BLaER1 treated with 17β-estradiol and CSF1 and Interleukin-3, amounts not matched to agents 10 nM and 100 nM (cell line): ENCODE data around the gene TMEM60.
A peak's percentile ranks its signal among the peaks of the same experiment; 100 is the strongest.

Experiments
- H3K27ac ChIP-seq, 11 experiments: shearing (Covaris generic); formaldehyde crosslinking; 2 replicates each; pipeline ENCODE4 v1.8.1; 2022
- H3K27me3 ChIP-seq, 11 experiments: shearing (Covaris generic); formaldehyde crosslinking; 2 replicates each; pipeline ENCODE4 v1.8.1; 2022
- H3K36me3 ChIP-seq, 11 experiments: shearing (Covaris generic); formaldehyde crosslinking; 2 replicates each; pipeline ENCODE4 v1.8.1; 2022
- H3K4me1 ChIP-seq, 10 experiments: shearing (Covaris generic); formaldehyde crosslinking; 2 replicates each; pipeline ENCODE4 v1.8.1; 2022
- H3K4me2 ChIP-seq, 11 experiments: shearing (Covaris generic); formaldehyde crosslinking; 2 replicates each; pipeline ENCODE4 v1.8.1; 2022
- H3K4me3 ChIP-seq, 10 experiments: shearing (Covaris generic); formaldehyde crosslinking; 2 replicates each; pipeline ENCODE4 v1.8.1; 2022
- H3K9ac ChIP-seq, 11 experiments: shearing (Covaris generic); formaldehyde crosslinking; 2 replicates each; pipeline ENCODE4 v1.8.1; 2022
- H3K9me3 ChIP-seq, 11 experiments: shearing (Covaris generic); formaldehyde crosslinking; replicated peaks in 1 of 11; 2 replicates each; pipeline ENCODE4 v1.8.1; 2022
- H4K20me1 ChIP-seq, 11 experiments: shearing (Covaris generic); formaldehyde crosslinking; 2 replicates each; pipeline ENCODE4 v1.8.1; 2022
- Cebpa-rat ChIP-seq, 11 experiments: shearing (Covaris generic); IDR thresholded peaks; 2 replicates each; pipeline ENCODE4 v1.8.1; 2022

The TMEM60 gene

DNA sequence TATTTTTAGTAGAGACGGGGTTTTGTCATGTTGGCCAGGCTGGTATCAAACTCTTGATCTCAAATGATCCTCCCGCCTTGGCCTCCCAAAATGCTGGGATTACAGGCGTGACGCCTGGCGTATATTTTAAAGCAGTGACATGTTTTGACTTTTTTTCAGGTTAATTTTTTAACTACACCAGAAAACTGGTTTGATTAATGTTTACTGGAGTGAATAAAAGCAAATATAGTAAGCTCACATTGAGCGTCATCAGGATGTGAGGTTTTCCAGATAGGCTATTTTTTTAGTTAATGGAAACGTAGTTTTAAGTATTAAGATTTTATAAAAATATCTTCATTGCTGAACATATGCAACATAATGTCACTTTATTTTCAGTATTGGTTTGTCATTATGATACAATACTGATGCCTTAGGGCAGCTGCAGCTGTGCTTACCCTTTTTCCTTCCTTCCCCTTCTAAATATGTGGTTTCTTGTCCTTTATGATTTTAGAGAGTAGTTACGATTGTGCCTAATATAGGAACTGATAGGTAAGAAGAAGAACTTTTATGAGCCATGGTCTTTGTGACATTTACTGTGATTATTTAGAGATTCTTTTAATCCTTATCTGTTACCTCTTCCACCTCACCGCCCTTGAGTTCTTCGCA is 37.3 kb downstream of the TMEM60 start:
- H3K36me3 ChIP-seq: peaks cover 0 to 32% (median 10%) of the 10 kb centered on the region in 11 experiments; a peak in 18 of 22 replicates
- H3K27me3 ChIP-seq: no peaks in the 10 kb centered on the region
- peak overlapping the region in 8 of 11 experiments; percentile 3 to 46 (median 38); a peak in 9 of 22 replicates for H3K9ac ChIP-seq
- H3K9me3 ChIP-seq: no peaks in the 10 kb centered on the region
- TF ChIP-seq Cebpa-rat (IDR thresholded peaks at IDR 0.05): no peak
- peak overlapping the region; percentile 35 to 79 (median 58) for H3K4me2 ChIP-seq
- no peak overlapping the region for H3K4me3 ChIP-seq
- H4K20me1 ChIP-seq: peaks cover 5 to 86% (median 35%) of the 10 kb centered on the region in 11 experiments; a peak in 16 of 22 replicates
- peaks cover 19 to 43% (median 22%) of the 10 kb centered on the region in 10 experiments for H3K4me1 ChIP-seq
- H3K27ac ChIP-seq: peak overlapping the region in 8 of 11 experiments; percentile 53 to 71 (median 60); a peak in 16 of 22 replicates

DNA sequence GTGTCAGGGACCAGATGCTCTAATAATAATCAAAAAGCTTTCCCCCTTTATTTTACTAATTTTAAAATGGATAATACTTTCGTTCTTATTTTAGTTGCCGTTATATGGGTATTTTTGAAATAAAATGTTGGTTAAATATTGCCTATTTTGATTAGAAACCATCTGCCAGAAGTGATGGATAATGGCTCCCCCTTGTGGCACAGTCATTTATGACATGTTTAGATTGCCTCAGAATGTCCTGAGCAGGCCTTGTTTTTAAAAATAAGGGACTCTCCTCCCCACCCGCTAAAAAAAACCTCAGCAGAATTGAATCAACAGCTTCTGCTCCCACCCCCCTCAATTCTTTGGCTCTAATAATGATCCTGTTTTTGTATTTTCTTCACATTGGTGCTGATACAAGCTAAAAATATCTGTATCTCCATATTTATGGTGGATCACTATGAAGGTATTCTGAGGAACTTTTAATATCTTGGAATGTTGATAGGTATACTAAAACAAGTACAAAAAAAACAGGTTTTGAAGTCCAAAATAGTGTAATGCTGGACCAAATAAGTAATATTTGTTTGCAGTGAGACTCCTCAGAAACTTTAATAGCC is 38.8 kb downstream of the TMEM60 start:
- no peak for TF ChIP-seq Cebpa-rat (IDR thresholded peaks at IDR 0.05)
- peak overlapping the region in 4 of 11 experiments; percentile 8 to 71 (median 42); a peak in 3 of 22 replicates for H3K4me2 ChIP-seq
- H3K27ac ChIP-seq: peak overlapping the region in 7 of 11 experiments; percentile 2 to 71 (median 55); a peak in 11 of 22 replicates
- peaks cover 0 to 34% (median 13%) of the 10 kb centered on the region in 11 experiments; a peak in 13 of 22 replicates for H3K36me3 ChIP-seq
- peak overlapping the region in 1 of 11 experiments; percentile 42; a peak in 3 of 22 replicates for H3K9ac ChIP-seq
- peaks cover 5 to 75% (median 35%) of the 10 kb centered on the region in 11 experiments; a peak in 16 of 22 replicates for H4K20me1 ChIP-seq
- peaks cover 19 to 28% (median 21%) of the 10 kb centered on the region in 10 experiments for H3K4me1 ChIP-seq
- no peaks in the 10 kb centered on the region for H3K27me3 ChIP-seq
- no peak overlapping the region for H3K4me3 ChIP-seq
- no peaks in the 10 kb centered on the region for H3K9me3 ChIP-seq

DNA sequence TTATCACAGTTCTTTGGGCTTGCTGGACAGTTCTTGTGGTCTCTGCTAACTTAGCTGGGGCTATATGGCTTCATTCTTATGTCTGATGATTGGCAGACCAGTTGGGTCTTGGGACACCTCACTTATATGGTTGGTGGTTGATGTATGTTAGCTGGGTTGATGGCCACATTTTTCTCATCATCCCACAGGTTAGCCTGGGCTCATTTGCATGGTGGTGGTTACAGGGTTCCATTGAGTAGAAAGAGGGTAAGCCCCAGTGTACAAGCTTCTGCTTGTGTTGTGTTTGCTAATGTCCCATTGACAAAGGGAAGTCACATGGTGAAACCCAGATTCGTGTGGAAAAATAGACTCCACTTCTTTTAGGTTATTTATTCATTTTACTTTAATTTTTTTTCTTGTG is 40.6 kb downstream of the TMEM60 start:
- H3K4me1 ChIP-seq: peaks cover 21 to 36% (median 28%) of the 10 kb centered on the region in 10 experiments
- peak overlapping the region in 7 of 11 experiments; percentile 15 to 52 (median 25); a peak in 10 of 22 replicates for H3K27ac ChIP-seq
- no peak overlapping the region for H3K9ac ChIP-seq
- TF ChIP-seq Cebpa-rat (IDR thresholded peaks at IDR 0.05): no peak
- no peak overlapping the region for H3K4me3 ChIP-seq
- H3K27me3 ChIP-seq: no peaks in the 10 kb centered on the region
- H3K36me3 ChIP-seq: peaks cover 0 to 39% (median 20%) of the 10 kb centered on the region in 11 experiments; a peak in 17 of 22 replicates
- H3K4me2 ChIP-seq: peak overlapping the region in 2 of 11 experiments; percentile 11 to 30; a peak in 2 of 22 replicates
- H4K20me1 ChIP-seq: peaks cover 5 to 73% (median 27%) of the 10 kb centered on the region in 11 experiments; a peak in 16 of 22 replicates
- H3K9me3 ChIP-seq: no peaks in the 10 kb centered on the region

DNA sequence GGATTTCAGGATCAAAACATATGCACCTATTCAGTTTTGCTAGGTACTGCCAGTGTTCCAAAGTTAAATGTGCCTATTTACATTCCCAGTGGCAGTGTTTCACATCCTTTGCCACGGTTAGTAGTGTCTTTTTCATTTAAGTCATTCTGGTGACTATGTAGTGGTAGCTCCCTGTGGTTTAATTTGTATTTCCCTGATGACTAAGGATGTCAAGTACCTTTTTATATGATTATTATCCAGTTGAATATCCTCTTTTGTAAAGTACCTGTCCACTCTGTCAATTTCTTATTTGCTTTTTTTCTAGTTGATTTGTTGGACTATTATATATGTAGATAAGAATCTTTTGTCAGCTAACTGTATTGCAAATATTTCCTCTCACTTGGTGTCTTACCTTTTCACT is 45.1 kb downstream of the TMEM60 start:
- Histone ChIP-seq H3K27me3 (no peaks in the 10 kb centered on the region), H3K36me3 (peaks cover 27 to 72% (median 51%) of the 10 kb centered on the region in 11 experiments), H3K4me1 (peaks cover 9 to 32% (median 24%) of the 10 kb centered on the region in 10 experiments; a peak in 17 of 20 replicates), H3K27ac (peak overlapping the region; percentile 10 to 92 (median 82); a peak in 21 of 22 replicates), H3K4me2 (peak overlapping the region in 7 of 11 experiments; percentile 0 to 74 (median 61); a peak in 10 of 22 replicates), H3K9ac (peak overlapping the region in 5 of 11 experiments; percentile 65 to 73 (median 72); a peak in 6 of 22 replicates), H3K4me3 (no peak overlapping the region), H3K9me3 (no peaks in the 10 kb centered on the region), H4K20me1 (peaks cover 0 to 50% (median 10%) of the 10 kb centered on the region in 11 experiments; a peak in 9 of 22 replicates)
- no peak for TF ChIP-seq Cebpa-rat (IDR thresholded peaks at IDR 0.05)

DNA sequence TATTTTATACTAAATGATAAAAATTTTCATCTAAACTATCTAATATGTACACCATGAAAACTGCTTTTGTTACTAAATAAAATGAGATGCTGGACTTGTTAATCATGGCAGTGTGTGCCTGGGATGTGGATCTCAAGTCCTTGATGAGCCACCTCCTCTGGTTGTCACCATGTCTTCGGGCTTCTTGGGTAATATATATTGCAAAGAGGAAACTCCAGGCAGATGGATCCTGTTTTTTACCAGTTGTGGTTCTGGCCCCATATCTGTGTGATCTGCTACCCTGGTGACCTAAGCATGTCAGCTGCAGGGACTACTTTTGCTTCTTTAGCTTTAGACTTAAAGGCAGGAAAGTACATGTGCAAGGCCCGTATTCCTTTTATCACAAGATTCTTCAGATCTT is 46.2 kb downstream of the TMEM60 start:
- peaks cover 27 to 76% (median 51%) of the 10 kb centered on the region in 11 experiments for H3K36me3 ChIP-seq
- H3K9ac ChIP-seq: peak overlapping the region in 9 of 11 experiments; percentile 18 to 73 (median 67); a peak in 16 of 22 replicates
- H3K27ac ChIP-seq: peak overlapping the region; percentile 10 to 92 (median 82); a peak in 21 of 22 replicates
- no peaks in the 10 kb centered on the region for H3K9me3 ChIP-seq
- peak; percentile 7 to 91 (median 72); a peak in 16 of 22 replicates for TF ChIP-seq Cebpa-rat (IDR thresholded peaks at IDR 0.05)
- peak overlapping the region in 10 of 11 experiments; percentile 11 to 74 (median 57); a peak in 21 of 22 replicates for H3K4me2 ChIP-seq
- peaks cover 0 to 45% (median 5%) of the 10 kb centered on the region in 11 experiments; a peak in 6 of 22 replicates for H4K20me1 ChIP-seq
- no peaks in the 10 kb centered on the region for H3K27me3 ChIP-seq
- H3K4me1 ChIP-seq: peaks cover 9 to 27% (median 24%) of the 10 kb centered on the region in 10 experiments; a peak in 17 of 20 replicates
- H3K4me3 ChIP-seq: no peak overlapping the region

DNA sequence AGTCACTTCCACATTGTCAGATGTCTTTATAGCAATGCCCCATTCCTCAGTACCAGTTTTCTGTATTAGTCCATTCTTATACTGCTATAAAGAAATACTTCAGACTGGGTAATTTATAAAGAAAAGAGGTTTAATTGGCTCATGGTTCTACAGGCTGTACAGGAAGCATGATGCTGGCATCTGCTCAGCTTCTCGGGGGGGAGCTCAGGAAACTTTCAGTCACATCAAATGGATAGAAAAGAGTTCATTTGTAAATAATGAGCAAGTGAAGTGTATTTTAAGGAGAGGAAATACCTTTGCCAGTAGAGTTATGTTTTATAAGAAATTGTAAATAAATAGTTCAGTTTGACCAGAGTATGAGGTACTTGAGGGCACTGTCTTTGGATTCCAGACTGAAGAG is 50.5 kb downstream of the TMEM60 start:
- H3K9ac ChIP-seq: no peak overlapping the region
- H3K27me3 ChIP-seq: no peaks in the 10 kb centered on the region
- H4K20me1 ChIP-seq: peaks cover 0 to 51% (median 13%) of the 10 kb centered on the region in 11 experiments; a peak in 9 of 22 replicates
- H3K27ac ChIP-seq: peak overlapping the region in 7 of 11 experiments; percentile 2 to 48 (median 25); a peak in 6 of 22 replicates
- TF ChIP-seq Cebpa-rat (IDR thresholded peaks at IDR 0.05): no peak
- H3K4me3 ChIP-seq: no peak overlapping the region
- no peaks in the 10 kb centered on the region for H3K9me3 ChIP-seq
- H3K36me3 ChIP-seq: peaks cover 40 to 87% (median 62%) of the 10 kb centered on the region in 11 experiments
- H3K4me1 ChIP-seq: peaks cover 9 to 28% (median 18%) of the 10 kb centered on the region in 10 experiments; a peak in 17 of 20 replicates
- H3K4me2 ChIP-seq: no peak overlapping the region

DNA sequence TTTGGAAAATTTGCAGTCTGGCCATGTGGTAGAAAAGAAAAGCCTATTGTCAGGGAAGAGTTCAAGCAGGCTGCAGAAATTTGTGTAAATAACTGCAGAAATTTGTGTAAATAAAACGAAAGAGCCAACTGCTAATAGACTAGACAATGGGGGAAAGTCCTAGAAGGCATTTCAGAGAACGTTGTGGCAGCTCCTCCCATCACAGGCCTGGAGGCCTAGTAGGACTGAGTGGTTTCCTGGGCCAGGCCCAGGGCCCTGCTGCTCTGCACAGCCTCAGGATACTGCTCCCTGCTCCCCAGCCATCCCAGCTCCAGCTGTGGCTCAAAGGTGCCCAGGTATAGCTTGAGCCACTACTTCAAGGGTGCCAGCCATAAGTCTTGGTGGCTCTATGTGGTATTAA is 51.1 kb downstream of the TMEM60 start:
- H3K4me3 ChIP-seq: no peak overlapping the region
- peaks cover 5 to 23% (median 13%) of the 10 kb centered on the region in 10 experiments; a peak in 17 of 20 replicates for H3K4me1 ChIP-seq
- peaks cover 0 to 51% (median 10%) of the 10 kb centered on the region in 11 experiments; a peak in 11 of 22 replicates for H4K20me1 ChIP-seq
- no peak overlapping the region for H3K9ac ChIP-seq
- H3K27me3 ChIP-seq: no peaks in the 10 kb centered on the region
- H3K9me3 ChIP-seq: no peaks in the 10 kb centered on the region
- TF ChIP-seq Cebpa-rat (IDR thresholded peaks at IDR 0.05): no peak
- no peak overlapping the region for H3K4me2 ChIP-seq
- peak overlapping the region in 6 of 11 experiments; percentile 5 to 48 (median 23); a peak in 5 of 22 replicates for H3K27ac ChIP-seq
- peaks cover 40 to 91% (median 67%) of the 10 kb centered on the region in 11 experiments for H3K36me3 ChIP-seq

DNA sequence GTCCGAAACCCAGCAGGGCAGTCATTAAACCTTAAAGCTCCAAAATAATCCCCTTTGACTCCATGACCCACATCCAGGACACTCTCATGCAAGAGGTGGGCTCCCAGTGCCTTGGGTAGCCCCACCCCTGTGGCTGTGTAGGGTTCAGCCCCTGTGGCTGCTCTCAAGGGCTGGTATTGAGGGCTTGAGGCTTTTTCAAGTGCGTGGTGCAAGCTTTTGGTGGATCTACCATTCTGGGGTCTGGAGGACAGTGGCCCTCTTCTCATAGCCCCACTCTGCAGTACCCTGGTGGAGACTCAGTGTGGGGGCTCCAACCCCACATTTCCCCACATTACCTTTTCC is 51.4 kb downstream of the TMEM60 start:
- Histone ChIP-seq H3K27ac (peak overlapping the region in 4 of 11 experiments; percentile 6 to 48 (median 39); a peak in 3 of 22 replicates), H3K36me3 (peaks cover 40 to 95% (median 69%) of the 10 kb centered on the region in 11 experiments), H3K4me3 (no peak overlapping the region), H3K9me3 (no peaks in the 10 kb centered on the region), H3K4me1 (peaks cover under 1 to 19% (median 9%) of the 10 kb centered on the region in 10 experiments; a peak in 17 of 20 replicates), H4K20me1 (peaks cover 0 to 48% (median 10%) of the 10 kb centered on the region in 11 experiments; a peak in 11 of 22 replicates), H3K27me3 (no peaks in the 10 kb centered on the region), H3K9ac (no peak overlapping the region), H3K4me2 (no peak overlapping the region)
- no peak for TF ChIP-seq Cebpa-rat (IDR thresholded peaks at IDR 0.05)
